Epithelial cell of esophagus (primary cell): ENCODE results near the gene PALLD.
A peak's percentile ranks its signal among the peaks of the same experiment; 100 is the strongest.

ENCODE experiments used
- DNase-seq: peaks from one replicate; pipeline ENCODE4 v3.0.0; 2010; ENCODE audit warnings: low read depth
- H3K4me3 ChIP-seq: 2 replicates; pipeline ENCODE4 v1.5.1; 2011; ENCODE audit warnings: mild to moderate bottlenecking, low read length, control low read depth
- CTCF ChIP-seq: IDR thresholded peaks from 2 replicates; pipeline ENCODE4 v1.5.1; 2011; ENCODE audit warnings: low read depth, mild to moderate bottlenecking, low read length, control low read depth, inconsistent platforms; ENCODE audit not compliant: insufficient read depth; ENCODE audit errors: missing control alignments

Gene PALLD

GRCh38 chr4:168587411-168588125, 90.7 kb downstream of the PALLD start:
- peak; percentile 97 for DNase-seq
- no peak overlapping the region for H3K4me3 ChIP-seq
- no peak for TF ChIP-seq CTCF

GRCh38 chr4:168588916-168589531, 92.2 kb downstream of the PALLD start:
- TF ChIP-seq CTCF = no peak
- no peak overlapping the region for H3K4me3 ChIP-seq
- peak; percentile 100 for DNase-seq

GRCh38 chr4:168592676-168593075, 95.8 kb downstream of the PALLD start:
- DNase-seq = peak; percentile 79
- TF ChIP-seq CTCF = no peak
- H3K4me3 ChIP-seq = no peak overlapping the region

GRCh38 chr4:168593399-168593798, 96.5 kb downstream of the PALLD start:
- DNase-seq = peak; percentile 80
- TF ChIP-seq CTCF = no peak
- no peak overlapping the region for H3K4me3 ChIP-seq

GRCh38 chr4:168594121-168594520, 97.3 kb downstream of the PALLD start:
- no peak overlapping the region for H3K4me3 ChIP-seq
- DNase-seq = peak; percentile 49
- TF ChIP-seq CTCF = no peak

- TF ChIP-seq CTCF = no peak
- no peak overlapping the region for H3K4me3 ChIP-seq
- DNase-seq = peak; percentile 70
Measured at GRCh38 chr4:168598191-168598590, 101.3 kb downstream of the PALLD start.

- no peak overlapping the region for H3K4me3 ChIP-seq
- peak; percentile 96 for DNase-seq
- TF ChIP-seq CTCF = no peak
Measured at GRCh38 chr4:168600796-168601583, 104.1 kb downstream of the PALLD start.
